Tibial artery (tissue), 4 donors: ENCODE data around the gene PRSS21.

Experiments used
- DNase-seq, 2 donors: peaks; one replicate each; pipeline ENCODE4 v3.0.0-alpha.2; 2019
- H3K27ac ChIP-seq, 2 donors: fragments of 200-600 bp; sonication (generic) in 1 of 2; 1 replicate in 1 of 2; 2 replicates in 1 of 2; pipeline ENCODE4 v1.5.1; 2018 to 2019; ENCODE audit warnings: mild to moderate bottlenecking in 1 of 2
- H3K27me3 ChIP-seq, 2 donors: fragments of 200-600 bp; sonication (generic) in 1 of 2; one replicate each; pipeline versions ENCODE4 v1.5.1 to v1.6.0; 2016 to 2019
- H3K36me3 ChIP-seq, 3 donors: fragments of 200-600 bp; sonication (generic) in 2 of 3; one replicate each; pipeline ENCODE4 v1.5.1; 2016 to 2019; ENCODE audit warnings: mild to moderate bottlenecking in 2 of 3
- H3K4me1 ChIP-seq, 4 donors: fragments of 200-600 bp; sonication (generic) in 2 of 4; 1 replicate in 3 of 4; 2 replicates in 1 of 4; pipeline ENCODE4 v1.5.1; 2016 to 2019
- H3K4me3 ChIP-seq, 2 donors: fragments of 200-600 bp; sonication (generic) in 1 of 2; 1 replicate in 1 of 2; 2 replicates in 1 of 2; pipeline ENCODE4 v1.5.1; 2018 to 2019; ENCODE audit warnings: mild to moderate bottlenecking in 2 of 2
- H3K9me3 ChIP-seq, 3 donors: fragments of 200-600 bp; sonication (generic) in 1 of 3; one replicate each; pipeline ENCODE4 v1.5.1; 2016 to 2019
- CTCF ChIP-seq, 2 experiments: fragments of 200-600 bp in 1 of 2; fragments of 450-650 bp in 1 of 2; IDR thresholded peaks; one replicate each; pipeline ENCODE4 v1.5.1; 2017 to 2019; ENCODE audit warnings: antibody characterized with exemption in 2 of 2, mild to moderate bottlenecking in 1 of 2, moderate library complexity in 1 of 2
- intact Hi-C: fragments of 100-400 bp; cut with DNase I; formaldehyde crosslinking; loops from one replicate; pipeline ENCODE4 v1.15.0; 2023; ENCODE audit warnings: low total_unique reads

Gene PRSS21

GRCh38 chr16:2770057-2770951, 46.7 kb upstream of the PRSS21 start:
- H3K36me3 ChIP-seq = peaks cover 68 to 100% (median 88%) of the 10 kb centered on the region in 3 donors

GRCh38 chr16:2771496-2772402, 45.3 kb upstream of the PRSS21 start:
- DNase-seq = no peak
- no peak overlapping the region for H3K27ac ChIP-seq
- no peak overlapping the region for H3K4me3 ChIP-seq
- no peaks in the 10 kb centered on the region for H3K27me3 ChIP-seq
- no peak for TF ChIP-seq CTCF (IDR thresholded peaks at IDR 0.05)
- intact Hi-C loops = no loop called here
- H3K9me3 ChIP-seq = no peaks in the 10 kb centered on the region
- peaks cover 0 to 38% (median 23%) of the 10 kb centered on the region in 4 donors for H3K4me1 ChIP-seq
- H3K36me3 ChIP-seq = peaks cover 54 to 87% (median 73%) of the 10 kb centered on the region in 3 donors

More at GRCh38 chr16:2770057-2770951, 46.7 kb upstream of the PRSS21 start:
- Histone ChIP-seq H3K4me1 (peaks cover 0 to 25% (median 13%) of the 10 kb centered on the region in 4 donors), H3K4me3 (no peak overlapping the region), H3K27me3 (no peaks in the 10 kb centered on the region), H3K27ac (no peak overlapping the region), H3K9me3 (no peaks in the 10 kb centered on the region)
- no peak for DNase-seq
- intact Hi-C loops = no loop called here
- no peak for TF ChIP-seq CTCF (IDR thresholded peaks at IDR 0.05)

- Histone ChIP-seq H3K27ac (no peak overlapping the region), H3K9me3 (no peaks in the 10 kb centered on the region), H3K4me3 (no peak overlapping the region), H3K4me1 (peaks cover 0 to 36% (median 27%) of the 10 kb centered on the region in 4 donors), H3K36me3 (peaks cover 38 to 71% (median 57%) of the 10 kb centered on the region in 3 donors), H3K27me3 (no peaks in the 10 kb centered on the region)
- intact Hi-C loops = no loop called here
- TF ChIP-seq CTCF (IDR thresholded peaks at IDR 0.05) = no peak
- no peak for DNase-seq
These were observed 43.7 kb upstream of the PRSS21 start for GRCh38 chr16:2773188-2773968.

GRCh38 chr16:2774161-2774891, 42.7 kb upstream of the PRSS21 start:
- Histone ChIP-seq H3K4me3 (no peak overlapping the region), H3K27ac (no peak overlapping the region), H3K36me3 (peaks cover 29 to 61% (median 47%) of the 10 kb centered on the region in 3 donors), H3K4me1 (peaks cover 0 to 35% (median 29%) of the 10 kb centered on the region in 4 donors), H3K9me3 (no peaks in the 10 kb centered on the region), H3K27me3 (no peaks in the 10 kb centered on the region)
- TF ChIP-seq CTCF (IDR thresholded peaks at IDR 0.05) = no peak
- intact Hi-C loops = no loop called here
- DNase-seq = no peak
